H1 (cell line): ENCODE data around the gene PHKA1. TPM values are rescaled to one million over a fixed set of nuclear protein-coding genes. Genes with fewer than 3 reads are reported as not detected.

ENCODE experiments used
- CHD7 ChIP-seq: fragments of 300-600 bp; sonication (generic); IDR thresholded peaks from 2 replicates; pipeline ENCODE4 v1.7.1; 2012; ENCODE audit warnings: low read length, moderate library complexity, mild to moderate bottlenecking, inconsistent platforms; ENCODE audit not compliant: insufficient replicate concordance
- CTBP2 ChIP-seq: IDR thresholded peaks from 2 replicates; pipeline ENCODE4 v1.7.0; 2011; ENCODE audit warnings: borderline replicate concordance, mild to moderate bottlenecking, moderate library complexity, mixed read lengths, low read length; ENCODE audit not compliant: insufficient read depth, insufficient read length
- E2F6 ChIP-seq: IDR thresholded peaks from 2 replicates; pipeline ENCODE4 v1.6.1; 2012; ENCODE audit warnings: inconsistent platforms
- MAFK ChIP-seq: IDR thresholded peaks from 2 replicates; pipeline ENCODE4 v1.6.1; 2012; ENCODE audit warnings: low read depth, mild to moderate bottlenecking, improper control_type of control experiment, low read length
- RAD21 ChIP-seq, 2 experiments: IDR thresholded peaks in 1 of 2; conservative IDR thresholded peaks in 1 of 2; 2 replicates each; pipeline ENCODE4 v1.6.1; 2011; ENCODE audit warnings: low read depth in 2 of 2, low read length in 2 of 2, improper control_type of control experiment in 1 of 2, inconsistent platforms in 1 of 2, mild to moderate bottlenecking in 1 of 2, moderate library complexity in 1 of 2
- YY1 ChIP-seq: IDR thresholded peaks from 2 replicates; pipeline ENCODE4 v1.6.1; 2011; ENCODE audit warnings: low read depth, mild to moderate bottlenecking, low read length
- polyA plus RNA-seq, 7 experiments: library from polyadenylated mRNA; depleted of rRNA in 3 of 7; stranded (reverse) in 5 of 7; unstranded in 2 of 7; fragments of >200 nt in 5 of 7; fragments of 200-250 nt in 2 of 7; gene quantifications; 1 replicate in 5 of 7; 2 replicates in 1 of 7; 4 replicates in 1 of 7; pipeline versions ENCODE4 v1.2.1 to v1.2.3, GENCODE V29; 2011 to 2013; ENCODE audit warnings: missing spikeins in 2 of 7, mixed read lengths in 2 of 7
- total RNA-seq: library from RNA; stranded (reverse); fragmentation: NEBNext Ultra II Directional; extraction: Animal tissue kit (Norgen Biotek cat#: 25700); gene quantifications from 2 replicates; pipeline ENCODE4 v1.2.1, GENCODE V29; 2021
- TF ChIP-seq, protein P1 (sequence below), 3 experiments: IDR thresholded peaks; 1 replicate in 2 of 3; 2 replicates in 1 of 3; pipeline versions ENCODE4 v1.5.1 to v1.6.1; 2011; ENCODE audit warnings: low read length in 3 of 3, mild to moderate bottlenecking in 3 of 3, inconsistent platforms in 2 of 3, low read depth in 1 of 3, moderate library complexity in 1 of 3; ENCODE audit not compliant: insufficient read depth in 1 of 3; ENCODE audit errors: control extremely low read depth in 1 of 3

PHKA1 gene
- total and polyA plus RNA-seq, 2 of the 8 experiments (the other 6 are each of a cell fraction or from before 2014, with no cell fraction given): 4.2 to 7.2 TPM

DNA sequence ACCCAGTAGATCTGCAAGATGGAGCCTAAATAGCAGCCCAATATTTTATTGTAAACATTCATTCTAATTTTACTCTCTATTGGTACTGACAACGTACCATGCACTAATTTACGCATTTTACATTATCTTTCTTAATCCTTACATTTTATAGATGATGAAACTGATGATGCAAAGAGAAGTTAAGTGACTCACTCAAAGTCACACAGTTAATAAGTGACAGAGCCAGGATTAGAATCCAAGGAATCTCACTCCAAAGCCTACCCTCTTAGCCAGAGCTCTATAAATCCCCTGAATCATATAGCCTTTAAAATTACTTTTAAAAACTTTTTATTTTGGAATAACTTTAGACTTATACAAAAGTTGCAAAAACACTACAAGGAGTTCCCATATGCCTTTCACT lies 37.6 kb downstream of the PHKA1 start (continued):
- no peak for TF ChIP-seq CHD7
- TF ChIP-seq E2F6: no peak
- no peak for TF ChIP-seq YY1
- TF ChIP-seq, protein P1, sequence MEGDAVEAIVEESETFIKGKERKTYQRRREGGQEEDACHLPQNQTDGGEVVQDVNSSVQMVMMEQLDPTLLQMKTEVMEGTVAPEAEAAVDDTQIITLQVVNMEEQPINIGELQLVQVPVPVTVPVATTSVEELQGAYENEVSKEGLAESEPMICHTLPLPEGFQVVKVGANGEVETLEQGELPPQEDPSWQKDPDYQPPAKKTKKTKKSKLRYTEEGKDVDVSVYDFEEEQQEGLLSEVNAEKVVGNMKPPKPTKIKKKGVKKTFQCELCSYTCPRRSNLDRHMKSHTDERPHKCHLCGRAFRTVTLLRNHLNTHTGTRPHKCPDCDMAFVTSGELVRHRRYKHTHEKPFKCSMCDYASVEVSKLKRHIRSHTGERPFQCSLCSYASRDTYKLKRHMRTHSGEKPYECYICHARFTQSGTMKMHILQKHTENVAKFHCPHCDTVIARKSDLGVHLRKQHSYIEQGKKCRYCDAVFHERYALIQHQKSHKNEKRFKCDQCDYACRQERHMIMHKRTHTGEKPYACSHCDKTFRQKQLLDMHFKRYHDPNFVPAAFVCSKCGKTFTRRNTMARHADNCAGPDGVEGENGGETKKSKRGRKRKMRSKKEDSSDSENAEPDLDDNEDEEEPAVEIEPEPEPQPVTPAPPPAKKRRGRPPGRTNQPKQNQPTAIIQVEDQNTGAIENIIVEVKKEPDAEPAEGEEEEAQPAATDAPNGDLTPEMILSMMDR (IDR thresholded peaks at IDR 0.05; ENCODE audit: control extremely low read depth in 1 of 3, insufficient read depth in 1 of 3, low read depth in 1 of 3, low read length in 3 of 3): no peak
- TF ChIP-seq MAFK: no peak
- TF ChIP-seq CTBP2: no peak
- no peak for TF ChIP-seq RAD21 (IDR thresholded peaks at IDR 0.05 in 1 of 2, conservative IDR thresholded peaks at IDR 0.05 in 1 of 2; ENCODE audit: low read depth in 2 of 2, low read length in 2 of 2)
